Liver (tissue), 9 donors: ENCODE results near the gene RBMY1D. TPM values are rescaled to one million over a fixed set of nuclear protein-coding genes. Genes with fewer than 3 reads are reported as not detected.
"Not testable (repeated sequence)": the region's sequence is repeated elsewhere in the genome, so short reads cannot be mapped to it uniquely, and the experiment has no call there.

Experiments
- DNase-seq: peaks from one replicate; pipeline ENCODE4 v3.0.0-alpha.2; 2017; ENCODE audit warnings: low spot score
- H3K27ac ChIP-seq, 2 donors: one replicate each; pipeline ENCODE4 v1.7.0; 2013; ENCODE audit warnings: inconsistent platforms in 2 of 2, low read length in 2 of 2, control low read depth in 1 of 2, low read depth in 1 of 2, mild to moderate bottlenecking in 1 of 2
- H3K27me3 ChIP-seq, 4 donors: one replicate each; pipeline versions ENCODE4 v1.6.1 to v1.7.0; 2013; ENCODE audit warnings: low read length in 3 of 4, inconsistent platforms in 1 of 4, mild to moderate bottlenecking in 1 of 4, moderate library complexity in 1 of 4; ENCODE audit not compliant: control insufficient read depth in 4 of 4, insufficient read depth in 4 of 4
- H3K36me3 ChIP-seq, 4 donors: one replicate each; pipeline versions ENCODE4 v1.6.1 to v1.7.0; 2013; ENCODE audit warnings: low read length in 3 of 4, mild to moderate bottlenecking in 3 of 4, low read depth in 1 of 4, moderate library complexity in 1 of 4; ENCODE audit not compliant: control insufficient read depth in 4 of 4, insufficient read depth in 3 of 4
- H3K4me1 ChIP-seq, 4 donors: one replicate each; pipeline versions ENCODE4 v1.6.1 to v1.7.0; 2013; ENCODE audit warnings: low read length in 3 of 4, mild to moderate bottlenecking in 3 of 4, moderate library complexity in 1 of 4; ENCODE audit not compliant: control insufficient read depth in 4 of 4, insufficient read depth in 4 of 4
- H3K4me3 ChIP-seq, 3 donors: one replicate each; pipeline versions ENCODE4 v1.6.1 to v1.7.0; 2013; ENCODE audit warnings: low read length in 3 of 3, control low read depth in 1 of 3, low read depth in 1 of 3, mild to moderate bottlenecking in 1 of 3
- H3K9ac ChIP-seq, 2 donors: one replicate each; pipeline ENCODE4 v1.7.0; 2013; ENCODE audit warnings: low read length in 2 of 2, mild to moderate bottlenecking in 2 of 2, moderate library complexity in 2 of 2, control low read depth in 1 of 2, low read depth in 1 of 2
- H3K9me3 ChIP-seq, 4 donors: one replicate each; pipeline versions ENCODE4 v1.6.1 to v1.7.0; 2013; ENCODE audit warnings: low read length in 3 of 4; ENCODE audit not compliant: control insufficient read depth in 4 of 4
- FOXA1 ChIP-seq: IDR thresholded peaks from 2 replicates; pipeline ENCODE4 v1.6.1; 2016; ENCODE audit warnings: antibody characterized with exemption
- FOXA2 ChIP-seq: IDR thresholded peaks from 2 replicates; pipeline ENCODE4 v1.6.1; 2016; ENCODE audit warnings: antibody characterized with exemption
- GABPA ChIP-seq, 2 donors: IDR thresholded peaks in 1 of 2; conservative IDR thresholded peaks in 1 of 2; 2 replicates each; pipeline ENCODE4 v1.6.1; 2016; ENCODE audit warnings: antibody characterized with exemption in 2 of 2, mild to moderate bottlenecking in 1 of 2, moderate library complexity in 1 of 2
- HNF4A ChIP-seq, 2 donors: conservative IDR thresholded peaks; 2 replicates each; pipeline ENCODE4 v1.6.1; 2016; ENCODE audit warnings: antibody characterized with exemption in 2 of 2, mild to moderate bottlenecking in 2 of 2
- HNF4G ChIP-seq: IDR thresholded peaks from 2 replicates; pipeline ENCODE4 v1.6.1; 2016; ENCODE audit warnings: antibody characterized with exemption
- JUND ChIP-seq, 2 donors: IDR thresholded peaks; 2 replicates each; pipeline ENCODE4 v1.6.1; 2016; ENCODE audit warnings: antibody characterized with exemption in 2 of 2
- NR2F2 ChIP-seq: IDR thresholded peaks from 2 replicates; pipeline ENCODE4 v1.6.1; 2016; ENCODE audit warnings: antibody characterized with exemption
- RAD21 ChIP-seq, 2 donors: IDR thresholded peaks; 2 replicates each; pipeline ENCODE4 v1.6.1; 2016; ENCODE audit warnings: antibody characterized with exemption in 2 of 2, mild to moderate bottlenecking in 2 of 2
- RXRA ChIP-seq, 2 donors: IDR thresholded peaks; 2 replicates each; pipeline ENCODE4 v1.6.1; 2017 to 2018; ENCODE audit warnings: antibody characterized with exemption in 2 of 2, mild to moderate bottlenecking in 1 of 2
- SP1 ChIP-seq: IDR thresholded peaks from 2 replicates; pipeline ENCODE4 v1.6.1; 2018; ENCODE audit warnings: antibody characterized with exemption, mild to moderate bottlenecking
- TAF1 ChIP-seq: conservative IDR thresholded peaks from 2 replicates; pipeline ENCODE4 v1.6.1; 2016; ENCODE audit warnings: antibody characterized with exemption, mild to moderate bottlenecking
- YY1 ChIP-seq: IDR thresholded peaks from 2 replicates; pipeline ENCODE4 v1.6.1; 2016; ENCODE audit warnings: antibody characterized with exemption, mild to moderate bottlenecking
- WGBS: extraction: QIAGEN DNeasy Blood & Tissue Kit; methylation state at CpG from one replicate; pipeline ENCODE4 v1.1.7; 2013; 5-methylcytosine and 5-hydroxymethylcytosine counted together
- polyA plus RNA-seq, 2 donors: library from polyadenylated mRNA; stranded (reverse) in 1 of 2; unstranded in 1 of 2; fragments of 200-250 nt in 1 of 2; fragments of >200 nt in 1 of 2; fragmentation: Nextera tagmentation in 1 of 2; extraction: Ambion mirVana in 1 of 2; gene quantifications; one replicate each; pipeline versions ENCODE4 v1.2.1 to v1.2.3, GENCODE V29; 2013 to 2015
- total RNA-seq, 2 donors: library from RNA; depleted of rRNA; stranded (reverse); fragments of >200 nt; gene quantifications; one replicate each; pipeline ENCODE4 v1.2.3, GENCODE V29; 2014
- TF ChIP-seq, protein P1 (sequence below): IDR thresholded peaks from 2 replicates; pipeline ENCODE4 v1.6.1; 2016; ENCODE audit warnings: antibody characterized with exemption, mild to moderate bottlenecking
- TF ChIP-seq, protein P2 (sequence below): IDR thresholded peaks from 2 replicates; pipeline ENCODE4 v1.6.1; 2016; ENCODE audit warnings: antibody characterized with exemption
- TF ChIP-seq, protein P3 (sequence below): IDR thresholded peaks from 2 replicates; pipeline ENCODE4 v1.6.1; 2016; ENCODE audit warnings: antibody characterized with exemption
- TF ChIP-seq, protein P4 (sequence below): fragments of 150-350 bp; IDR thresholded peaks from 2 replicates; pipeline ENCODE4 v1.5.1; 2017; ENCODE audit warnings: improper control_type of control experiment, low read depth, low read length; ENCODE audit not compliant: missing input control
- donor health status: healthy.
- donor health status: healthy.
- donor health status: healthy.
- donor health status: healthy.
- donor health status: healthy.

RBMY1D gene
- total RNA-seq (not detected), polyA plus RNA-seq (not detected)

DNA sequence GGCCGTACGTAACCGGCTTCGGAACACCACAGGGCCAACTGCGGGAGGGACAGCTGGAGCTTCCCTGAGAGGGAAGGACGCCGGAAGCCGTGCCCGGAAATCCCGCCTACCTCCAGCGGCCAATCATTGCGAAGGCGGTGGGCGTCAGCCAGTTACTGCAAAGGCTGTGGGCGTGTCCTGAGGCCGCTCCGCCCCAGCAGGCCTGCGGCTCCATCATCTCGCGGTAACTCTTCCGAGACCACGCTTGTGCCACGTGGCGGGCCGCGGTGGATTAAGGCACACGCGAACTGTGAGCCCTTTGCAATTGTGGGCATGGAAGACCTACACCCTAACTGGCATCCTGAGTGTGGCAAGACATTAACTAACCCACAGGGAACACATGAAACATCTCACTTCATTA, at the start of gene RBMY1D:
Gene RBMY1D (minus strand): TSS at position 101 of the 400 bp plus-strand sequence. CDS start 2,013 bp downstream, outside the sequence.
- H3K9ac ChIP-seq, H3K9me3 ChIP-seq, H3K27me3 ChIP-seq, H3K4me1 ChIP-seq, H3K4me3 ChIP-seq, DNase-seq, H3K27ac ChIP-seq, H3K36me3 ChIP-seq: not testable (repeated sequence)
- no CpG with 5 or more reads among the region's 28 CpGs for WGBS

DNA sequence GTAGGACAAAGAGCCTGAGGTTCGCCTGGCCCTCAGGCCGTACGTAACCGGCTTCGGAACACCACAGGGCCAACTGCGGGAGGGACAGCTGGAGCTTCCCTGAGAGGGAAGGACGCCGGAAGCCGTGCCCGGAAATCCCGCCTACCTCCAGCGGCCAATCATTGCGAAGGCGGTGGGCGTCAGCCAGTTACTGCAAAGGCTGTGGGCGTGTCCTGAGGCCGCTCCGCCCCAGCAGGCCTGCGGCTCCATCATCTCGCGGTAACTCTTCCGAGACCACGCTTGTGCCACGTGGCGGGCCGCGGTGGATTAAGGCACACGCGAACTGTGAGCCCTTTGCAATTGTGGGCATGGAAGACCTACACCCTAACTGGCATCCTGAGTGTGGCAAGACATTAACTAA, 23.6 kb upstream of the RBMY1D start, which contains the start of gene RBMY1E:
Gene RBMY1E (minus strand): TSS at position 101 of the 400 bp plus-strand sequence. CDS start 1,978 bp downstream, outside the sequence.
- not testable (repeated sequence) for H3K27me3 ChIP-seq, H3K27ac ChIP-seq, DNase-seq, H3K9me3 ChIP-seq, H3K4me3 ChIP-seq, H3K9ac ChIP-seq, H3K4me1 ChIP-seq, H3K36me3 ChIP-seq
- no CpG with 5 or more reads among the region's 29 CpGs for WGBS

DNA sequence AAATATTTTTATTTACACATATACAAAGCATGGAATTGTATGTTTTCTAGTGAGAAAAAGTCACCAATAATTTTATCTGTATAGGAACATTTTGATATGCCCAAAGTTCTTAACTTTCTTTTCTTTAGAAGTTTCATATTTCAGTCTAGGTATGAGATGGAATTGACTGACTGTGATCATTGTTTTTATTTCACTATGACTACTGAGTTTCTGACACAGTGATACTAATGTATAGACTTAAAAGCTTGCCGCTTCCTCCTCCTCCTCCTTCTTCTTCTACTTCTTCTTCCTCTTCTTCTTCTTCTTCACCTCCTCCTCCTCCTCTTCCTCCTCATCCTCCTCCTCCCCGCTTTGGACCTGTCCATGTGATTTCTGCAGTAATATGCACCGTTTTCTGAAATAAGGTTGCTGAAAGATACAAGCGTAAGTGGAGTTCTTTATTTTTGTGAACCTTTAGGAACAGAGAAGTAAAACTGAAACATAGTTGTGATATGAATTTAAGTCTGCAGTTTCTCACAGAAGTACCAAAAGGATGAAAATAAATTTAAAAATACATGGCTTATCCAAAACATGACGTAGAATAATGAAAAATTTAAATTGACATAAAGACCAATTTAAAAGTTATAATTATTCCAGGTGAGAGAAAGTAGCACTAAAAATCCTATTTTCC, 24.8 kb downstream of the RBMY1D start:
- not testable (repeated sequence) for H3K9me3 ChIP-seq, H3K4me1 ChIP-seq, H3K4me3 ChIP-seq, DNase-seq, H3K27ac ChIP-seq, H3K9ac ChIP-seq, H3K27me3 ChIP-seq, H3K36me3 ChIP-seq
- WGBS: no CpG with 5 or more reads among the region's 5 CpGs

DNA sequence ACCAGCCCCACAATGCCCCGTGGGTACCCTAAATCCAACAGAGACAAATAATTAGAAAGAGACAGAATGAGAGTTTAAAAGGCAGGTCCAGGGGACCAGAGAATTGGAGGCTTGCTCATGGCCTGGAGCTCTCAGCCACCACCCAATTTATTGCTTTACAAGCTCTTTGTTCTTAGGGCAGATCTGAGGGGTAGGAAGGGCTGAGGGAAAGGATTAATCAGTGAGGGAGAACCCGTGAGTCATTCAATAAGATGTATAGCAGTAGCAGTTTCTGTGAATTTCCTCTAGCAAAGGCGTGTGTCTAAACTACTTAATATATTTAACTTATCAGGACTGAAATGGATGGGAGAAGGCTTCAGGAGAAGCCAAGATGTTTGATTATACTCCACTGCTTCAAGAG, 48.8 kb downstream of the RBMY1D start:
- no peak overlapping the region for H3K9ac ChIP-seq
- no peak overlapping the region for H3K4me3 ChIP-seq
- WGBS: 33% methylated on average over 3 of the region's 3 CpGs
- TF ChIP-seq GABPA (IDR thresholded peaks at IDR 0.05 in 1 of 2, conservative IDR thresholded peaks at IDR 0.05 in 1 of 2) (no peak), HNF4G (no peak), NR2F2 (no peak), TAF1 (no peak), FOXA2 (no peak), YY1 (no peak), JUND (IDR thresholded peaks at IDR 0.05) (no peak), FOXA1 (no peak), RAD21 (IDR thresholded peaks at IDR 0.05) (no peak), HNF4A (conservative IDR thresholded peaks at IDR 0.05) (no peak), SP1 (no peak), RXRA (IDR thresholded peaks at IDR 0.05) (no peak)
- TF ChIP-seq, protein P1, sequence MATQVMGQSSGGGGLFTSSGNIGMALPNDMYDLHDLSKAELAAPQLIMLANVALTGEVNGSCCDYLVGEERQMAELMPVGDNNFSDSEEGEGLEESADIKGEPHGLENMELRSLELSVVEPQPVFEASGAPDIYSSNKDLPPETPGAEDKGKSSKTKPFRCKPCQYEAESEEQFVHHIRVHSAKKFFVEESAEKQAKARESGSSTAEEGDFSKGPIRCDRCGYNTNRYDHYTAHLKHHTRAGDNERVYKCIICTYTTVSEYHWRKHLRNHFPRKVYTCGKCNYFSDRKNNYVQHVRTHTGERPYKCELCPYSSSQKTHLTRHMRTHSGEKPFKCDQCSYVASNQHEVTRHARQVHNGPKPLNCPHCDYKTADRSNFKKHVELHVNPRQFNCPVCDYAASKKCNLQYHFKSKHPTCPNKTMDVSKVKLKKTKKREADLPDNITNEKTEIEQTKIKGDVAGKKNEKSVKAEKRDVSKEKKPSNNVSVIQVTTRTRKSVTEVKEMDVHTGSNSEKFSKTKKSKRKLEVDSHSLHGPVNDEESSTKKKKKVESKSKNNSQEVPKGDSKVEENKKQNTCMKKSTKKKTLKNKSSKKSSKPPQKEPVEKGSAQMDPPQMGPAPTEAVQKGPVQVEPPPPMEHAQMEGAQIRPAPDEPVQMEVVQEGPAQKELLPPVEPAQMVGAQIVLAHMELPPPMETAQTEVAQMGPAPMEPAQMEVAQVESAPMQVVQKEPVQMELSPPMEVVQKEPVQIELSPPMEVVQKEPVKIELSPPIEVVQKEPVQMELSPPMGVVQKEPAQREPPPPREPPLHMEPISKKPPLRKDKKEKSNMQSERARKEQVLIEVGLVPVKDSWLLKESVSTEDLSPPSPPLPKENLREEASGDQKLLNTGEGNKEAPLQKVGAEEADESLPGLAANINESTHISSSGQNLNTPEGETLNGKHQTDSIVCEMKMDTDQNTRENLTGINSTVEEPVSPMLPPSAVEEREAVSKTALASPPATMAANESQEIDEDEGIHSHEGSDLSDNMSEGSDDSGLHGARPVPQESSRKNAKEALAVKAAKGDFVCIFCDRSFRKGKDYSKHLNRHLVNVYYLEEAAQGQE: no peak
- TF ChIP-seq, protein P2, sequence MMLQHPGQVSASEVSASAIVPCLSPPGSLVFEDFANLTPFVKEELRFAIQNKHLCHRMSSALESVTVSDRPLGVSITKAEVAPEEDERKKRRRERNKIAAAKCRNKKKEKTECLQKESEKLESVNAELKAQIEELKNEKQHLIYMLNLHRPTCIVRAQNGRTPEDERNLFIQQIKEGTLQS: no peak
- TF ChIP-seq, protein P3, sequence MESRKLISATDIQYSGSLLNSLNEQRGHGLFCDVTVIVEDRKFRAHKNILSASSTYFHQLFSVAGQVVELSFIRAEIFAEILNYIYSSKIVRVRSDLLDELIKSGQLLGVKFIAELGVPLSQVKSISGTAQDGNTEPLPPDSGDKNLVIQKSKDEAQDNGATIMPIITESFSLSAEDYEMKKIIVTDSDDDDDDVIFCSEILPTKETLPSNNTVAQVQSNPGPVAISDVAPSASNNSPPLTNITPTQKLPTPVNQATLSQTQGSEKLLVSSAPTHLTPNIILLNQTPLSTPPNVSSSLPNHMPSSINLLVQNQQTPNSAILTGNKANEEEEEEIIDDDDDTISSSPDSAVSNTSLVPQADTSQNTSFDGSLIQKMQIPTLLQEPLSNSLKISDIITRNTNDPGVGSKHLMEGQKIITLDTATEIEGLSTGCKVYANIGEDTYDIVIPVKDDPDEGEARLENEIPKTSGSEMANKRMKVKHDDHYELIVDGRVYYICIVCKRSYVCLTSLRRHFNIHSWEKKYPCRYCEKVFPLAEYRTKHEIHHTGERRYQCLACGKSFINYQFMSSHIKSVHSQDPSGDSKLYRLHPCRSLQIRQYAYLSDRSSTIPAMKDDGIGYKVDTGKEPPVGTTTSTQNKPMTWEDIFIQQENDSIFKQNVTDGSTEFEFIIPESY: no peak
- TF ChIP-seq, protein P4, sequence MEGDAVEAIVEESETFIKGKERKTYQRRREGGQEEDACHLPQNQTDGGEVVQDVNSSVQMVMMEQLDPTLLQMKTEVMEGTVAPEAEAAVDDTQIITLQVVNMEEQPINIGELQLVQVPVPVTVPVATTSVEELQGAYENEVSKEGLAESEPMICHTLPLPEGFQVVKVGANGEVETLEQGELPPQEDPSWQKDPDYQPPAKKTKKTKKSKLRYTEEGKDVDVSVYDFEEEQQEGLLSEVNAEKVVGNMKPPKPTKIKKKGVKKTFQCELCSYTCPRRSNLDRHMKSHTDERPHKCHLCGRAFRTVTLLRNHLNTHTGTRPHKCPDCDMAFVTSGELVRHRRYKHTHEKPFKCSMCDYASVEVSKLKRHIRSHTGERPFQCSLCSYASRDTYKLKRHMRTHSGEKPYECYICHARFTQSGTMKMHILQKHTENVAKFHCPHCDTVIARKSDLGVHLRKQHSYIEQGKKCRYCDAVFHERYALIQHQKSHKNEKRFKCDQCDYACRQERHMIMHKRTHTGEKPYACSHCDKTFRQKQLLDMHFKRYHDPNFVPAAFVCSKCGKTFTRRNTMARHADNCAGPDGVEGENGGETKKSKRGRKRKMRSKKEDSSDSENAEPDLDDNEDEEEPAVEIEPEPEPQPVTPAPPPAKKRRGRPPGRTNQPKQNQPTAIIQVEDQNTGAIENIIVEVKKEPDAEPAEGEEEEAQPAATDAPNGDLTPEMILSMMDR: no peak
- H3K27ac ChIP-seq: no peak overlapping the region
- DNase-seq: no peak
- no peaks in the 10 kb centered on the region for H3K4me1 ChIP-seq
- H3K27me3 ChIP-seq: no peaks in the 10 kb centered on the region
- H3K36me3 ChIP-seq: no peaks in the 10 kb centered on the region
- H3K9me3 ChIP-seq: no peaks in the 10 kb centered on the region
